Liver (tissue), 3 donors: ENCODE measurements around the gene ZNF860.

Experiments used
- EGR1 ChIP-seq, 2 donors: IDR thresholded peaks; 2 replicates each; pipeline ENCODE4 v1.6.1; 2016 to 2018; ENCODE audit warnings: antibody characterized with exemption in 2 of 2, low read depth in 2 of 2
- FOXA1 ChIP-seq: IDR thresholded peaks from 2 replicates; pipeline ENCODE4 v1.6.1; 2016; ENCODE audit warnings: antibody characterized with exemption
- GABPA ChIP-seq, 2 donors: IDR thresholded peaks in 1 of 2; conservative IDR thresholded peaks in 1 of 2; 2 replicates each; pipeline ENCODE4 v1.6.1; 2016; ENCODE audit warnings: antibody characterized with exemption in 2 of 2, mild to moderate bottlenecking in 1 of 2, moderate library complexity in 1 of 2
- JUND ChIP-seq, 2 donors: IDR thresholded peaks; 2 replicates each; pipeline ENCODE4 v1.6.1; 2016; ENCODE audit warnings: antibody characterized with exemption in 2 of 2
- NR2F2 ChIP-seq: IDR thresholded peaks from 2 replicates; pipeline ENCODE4 v1.6.1; 2016; ENCODE audit warnings: antibody characterized with exemption
- RAD21 ChIP-seq, 2 donors: IDR thresholded peaks; 2 replicates each; pipeline ENCODE4 v1.6.1; 2016; ENCODE audit warnings: antibody characterized with exemption in 2 of 2, mild to moderate bottlenecking in 2 of 2
- TAF1 ChIP-seq: conservative IDR thresholded peaks from 2 replicates; pipeline ENCODE4 v1.6.1; 2016; ENCODE audit warnings: antibody characterized with exemption, mild to moderate bottlenecking
- YY1 ChIP-seq: IDR thresholded peaks from 2 replicates; pipeline ENCODE4 v1.6.1; 2016; ENCODE audit warnings: antibody characterized with exemption, mild to moderate bottlenecking
- TF ChIP-seq, protein P1 (sequence below): fragments of 150-350 bp; IDR thresholded peaks from 2 replicates; pipeline ENCODE4 v1.5.1; 2017; ENCODE audit warnings: improper control_type of control experiment, low read depth, low read length; ENCODE audit not compliant: missing input control
- TF ChIP-seq, protein P2 (sequence below): IDR thresholded peaks from 2 replicates; pipeline ENCODE4 v1.6.1; 2016; ENCODE audit warnings: antibody characterized with exemption
- TF ChIP-seq, protein P3 (sequence below): IDR thresholded peaks from 2 replicates; pipeline ENCODE4 v1.6.1; 2016; ENCODE audit warnings: antibody characterized with exemption, mild to moderate bottlenecking
- donor health status: healthy.
- donor health status: healthy.

DNA sequence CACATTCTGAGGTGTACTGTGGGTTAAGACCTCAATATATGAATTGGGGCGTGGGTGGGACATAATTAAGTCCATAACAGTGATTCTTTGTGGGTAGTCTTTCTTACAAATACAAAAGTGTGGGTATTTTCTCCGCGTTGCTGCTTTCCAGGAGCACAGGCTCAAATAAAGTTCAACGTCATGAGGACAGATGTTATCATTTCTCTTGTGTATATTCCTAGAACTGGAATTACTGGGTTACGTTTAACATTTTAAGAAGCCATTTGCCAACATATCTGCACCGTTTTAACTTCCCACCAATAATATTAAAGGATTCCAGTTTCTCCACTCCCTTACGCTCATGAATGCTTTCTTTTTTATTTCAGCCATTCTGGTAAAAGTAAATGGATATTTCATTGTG lies 39.6 kb downstream of the ZNF860 start:
- TF ChIP-seq, protein P1, sequence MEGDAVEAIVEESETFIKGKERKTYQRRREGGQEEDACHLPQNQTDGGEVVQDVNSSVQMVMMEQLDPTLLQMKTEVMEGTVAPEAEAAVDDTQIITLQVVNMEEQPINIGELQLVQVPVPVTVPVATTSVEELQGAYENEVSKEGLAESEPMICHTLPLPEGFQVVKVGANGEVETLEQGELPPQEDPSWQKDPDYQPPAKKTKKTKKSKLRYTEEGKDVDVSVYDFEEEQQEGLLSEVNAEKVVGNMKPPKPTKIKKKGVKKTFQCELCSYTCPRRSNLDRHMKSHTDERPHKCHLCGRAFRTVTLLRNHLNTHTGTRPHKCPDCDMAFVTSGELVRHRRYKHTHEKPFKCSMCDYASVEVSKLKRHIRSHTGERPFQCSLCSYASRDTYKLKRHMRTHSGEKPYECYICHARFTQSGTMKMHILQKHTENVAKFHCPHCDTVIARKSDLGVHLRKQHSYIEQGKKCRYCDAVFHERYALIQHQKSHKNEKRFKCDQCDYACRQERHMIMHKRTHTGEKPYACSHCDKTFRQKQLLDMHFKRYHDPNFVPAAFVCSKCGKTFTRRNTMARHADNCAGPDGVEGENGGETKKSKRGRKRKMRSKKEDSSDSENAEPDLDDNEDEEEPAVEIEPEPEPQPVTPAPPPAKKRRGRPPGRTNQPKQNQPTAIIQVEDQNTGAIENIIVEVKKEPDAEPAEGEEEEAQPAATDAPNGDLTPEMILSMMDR, result no peak
- TF ChIP-seq EGR1 (IDR thresholded peaks at IDR 0.05; ENCODE audit: low read depth in 2 of 2), result no peak
- TF ChIP-seq JUND (IDR thresholded peaks at IDR 0.05), result no peak
- TF ChIP-seq FOXA1, result no peak
- no peak for TF ChIP-seq YY1
- no peak for TF ChIP-seq TAF1
- TF ChIP-seq, protein P2, sequence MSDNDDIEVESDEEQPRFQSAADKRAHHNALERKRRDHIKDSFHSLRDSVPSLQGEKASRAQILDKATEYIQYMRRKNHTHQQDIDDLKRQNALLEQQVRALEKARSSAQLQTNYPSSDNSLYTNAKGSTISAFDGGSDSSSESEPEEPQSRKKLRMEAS, result no peak
- TF ChIP-seq RAD21 (IDR thresholded peaks at IDR 0.05), result no peak
- TF ChIP-seq, protein P3, sequence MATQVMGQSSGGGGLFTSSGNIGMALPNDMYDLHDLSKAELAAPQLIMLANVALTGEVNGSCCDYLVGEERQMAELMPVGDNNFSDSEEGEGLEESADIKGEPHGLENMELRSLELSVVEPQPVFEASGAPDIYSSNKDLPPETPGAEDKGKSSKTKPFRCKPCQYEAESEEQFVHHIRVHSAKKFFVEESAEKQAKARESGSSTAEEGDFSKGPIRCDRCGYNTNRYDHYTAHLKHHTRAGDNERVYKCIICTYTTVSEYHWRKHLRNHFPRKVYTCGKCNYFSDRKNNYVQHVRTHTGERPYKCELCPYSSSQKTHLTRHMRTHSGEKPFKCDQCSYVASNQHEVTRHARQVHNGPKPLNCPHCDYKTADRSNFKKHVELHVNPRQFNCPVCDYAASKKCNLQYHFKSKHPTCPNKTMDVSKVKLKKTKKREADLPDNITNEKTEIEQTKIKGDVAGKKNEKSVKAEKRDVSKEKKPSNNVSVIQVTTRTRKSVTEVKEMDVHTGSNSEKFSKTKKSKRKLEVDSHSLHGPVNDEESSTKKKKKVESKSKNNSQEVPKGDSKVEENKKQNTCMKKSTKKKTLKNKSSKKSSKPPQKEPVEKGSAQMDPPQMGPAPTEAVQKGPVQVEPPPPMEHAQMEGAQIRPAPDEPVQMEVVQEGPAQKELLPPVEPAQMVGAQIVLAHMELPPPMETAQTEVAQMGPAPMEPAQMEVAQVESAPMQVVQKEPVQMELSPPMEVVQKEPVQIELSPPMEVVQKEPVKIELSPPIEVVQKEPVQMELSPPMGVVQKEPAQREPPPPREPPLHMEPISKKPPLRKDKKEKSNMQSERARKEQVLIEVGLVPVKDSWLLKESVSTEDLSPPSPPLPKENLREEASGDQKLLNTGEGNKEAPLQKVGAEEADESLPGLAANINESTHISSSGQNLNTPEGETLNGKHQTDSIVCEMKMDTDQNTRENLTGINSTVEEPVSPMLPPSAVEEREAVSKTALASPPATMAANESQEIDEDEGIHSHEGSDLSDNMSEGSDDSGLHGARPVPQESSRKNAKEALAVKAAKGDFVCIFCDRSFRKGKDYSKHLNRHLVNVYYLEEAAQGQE, result no peak
- TF ChIP-seq GABPA (IDR thresholded peaks at IDR 0.05 in 1 of 2, conservative IDR thresholded peaks at IDR 0.05 in 1 of 2), result no peak
- TF ChIP-seq NR2F2, result no peak
